ENCODE measurements around the gene DOCK2. TPM values are rescaled to one million over a fixed set of nuclear protein-coding genes. Genes with fewer than 3 reads are reported as not detected.

Gene DOCK2
- total and polyA plus RNA-seq, 9 of the 15 experiments (the other 6 are each of a cell fraction or from before 2014, with no cell fraction given) = 4.5 to 42.6 (median 20.5) TPM

DNA sequence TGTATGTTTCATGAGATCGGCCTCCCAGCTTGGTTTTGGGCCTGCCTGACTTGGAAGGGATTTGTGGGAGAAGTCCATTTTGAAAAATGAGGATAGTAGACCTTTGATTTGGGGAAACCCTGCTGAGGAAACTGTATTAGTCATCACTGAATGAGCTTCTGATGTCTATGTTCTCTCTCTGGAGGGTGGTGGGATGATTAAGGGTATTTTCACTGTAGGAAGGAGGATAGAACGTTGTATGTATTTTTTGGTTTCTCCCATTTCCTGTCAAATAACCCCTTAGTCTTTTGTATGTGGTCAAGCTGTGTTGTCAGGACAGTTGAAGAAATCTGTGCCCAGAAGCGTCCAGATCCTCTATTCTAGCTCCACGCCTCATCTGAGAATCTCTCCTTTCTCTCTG is 191.3 kb downstream of the DOCK2 start:
- Histone ChIP-seq H3K4me3 (no peak overlapping the region), H3K4me2 (ENCODE audit: insufficient read depth, low read length) (no peak overlapping the region), H4K20me1 (replicated peaks; ENCODE audit: control insufficient read depth, insufficient read depth, low read length) (no peaks in the 10 kb centered on the region), H3K36me3 (ENCODE audit: control insufficient read depth, insufficient read depth, low read length) (no peaks in the 10 kb centered on the region), H2AFZ (ENCODE audit: low read depth, low read length) (no peak overlapping the region), H3K27me3 (ENCODE audit: control insufficient read depth in 2 of 2, insufficient read depth in 2 of 2, low read length in 2 of 2) (no peaks in the 10 kb centered on the region; a peak in 1 of 5 replicates), H3K9me3 (replicated peaks; ENCODE audit: control insufficient read depth, insufficient read depth, low read depth, low read length) (no peaks in the 10 kb centered on the region), H3K27ac (ENCODE audit: extremely low read depth, low read depth, low read length) (no peak overlapping the region), H3K9ac (ENCODE audit: insufficient read depth in 1 of 2, low read depth in 2 of 2, low read length in 2 of 2) (no peak overlapping the region), H3K9me1 (ENCODE audit: control insufficient read depth, insufficient read depth, low read length) (no peaks in the 10 kb centered on the region), H3K4me1 (replicated peaks in 1 of 2; ENCODE audit: control insufficient read depth in 2 of 2, insufficient read depth in 2 of 2, low read length in 2 of 2) (no peaks in the 10 kb centered on the region), H3K79me2 (ENCODE audit: control insufficient read depth, insufficient read depth, low read length) (no peaks in the 10 kb centered on the region)
- BruUV-seq (replicated peaks) = no TSS peak
- ChIA-PET POLR2A (interaction anchor here (0.9 kb wide), 1 partner anchor 106 kb away, joined by 3 read pairs; no protein-coding TSS in a partner anchor), CTCF (ENCODE audit: low intra/inter-chr PET ratio) (no interaction called here)
- 20% methylated on average over 4 of the region's 4 CpGs for WGBS (ENCODE audit: insufficient coverage, low coverage, missing lambda C conversion rate)
- ATAC-seq (no peak), FAIRE-seq (no peak), DNase-seq (ENCODE audit: extremely low read depth in 1 of 4, low spot score in 3 of 4) (no peak)
- intact Hi-C loops (cut with micrococcal nuclease) = no loop called here
- in situ Hi-C loops (cut with MboI) = no loop called here
- TF ChIP-seq, protein P1, sequence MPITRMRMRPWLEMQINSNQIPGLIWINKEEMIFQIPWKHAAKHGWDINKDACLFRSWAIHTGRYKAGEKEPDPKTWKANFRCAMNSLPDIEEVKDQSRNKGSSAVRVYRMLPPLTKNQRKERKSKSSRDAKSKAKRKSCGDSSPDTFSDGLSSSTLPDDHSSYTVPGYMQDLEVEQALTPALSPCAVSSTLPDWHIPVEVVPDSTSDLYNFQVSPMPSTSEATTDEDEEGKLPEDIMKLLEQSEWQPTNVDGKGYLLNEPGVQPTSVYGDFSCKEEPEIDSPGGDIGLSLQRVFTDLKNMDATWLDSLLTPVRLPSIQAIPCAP (CRISPR knock-in tag; IDR thresholded peaks at IDR 0.05; ENCODE audit: borderline replicate concordance) = no peak
- TF ChIP-seq ZKSCAN1 (IDR thresholded peaks at IDR 0.05; ENCODE audit: low read depth, low read length) = no peak
- TF ChIP-seq ESRRB (CRISPR knock-in tag; IDR thresholded peaks at IDR 0.05; ENCODE audit: borderline replicate concordance) = no peak
- TF ChIP-seq, protein P2, sequence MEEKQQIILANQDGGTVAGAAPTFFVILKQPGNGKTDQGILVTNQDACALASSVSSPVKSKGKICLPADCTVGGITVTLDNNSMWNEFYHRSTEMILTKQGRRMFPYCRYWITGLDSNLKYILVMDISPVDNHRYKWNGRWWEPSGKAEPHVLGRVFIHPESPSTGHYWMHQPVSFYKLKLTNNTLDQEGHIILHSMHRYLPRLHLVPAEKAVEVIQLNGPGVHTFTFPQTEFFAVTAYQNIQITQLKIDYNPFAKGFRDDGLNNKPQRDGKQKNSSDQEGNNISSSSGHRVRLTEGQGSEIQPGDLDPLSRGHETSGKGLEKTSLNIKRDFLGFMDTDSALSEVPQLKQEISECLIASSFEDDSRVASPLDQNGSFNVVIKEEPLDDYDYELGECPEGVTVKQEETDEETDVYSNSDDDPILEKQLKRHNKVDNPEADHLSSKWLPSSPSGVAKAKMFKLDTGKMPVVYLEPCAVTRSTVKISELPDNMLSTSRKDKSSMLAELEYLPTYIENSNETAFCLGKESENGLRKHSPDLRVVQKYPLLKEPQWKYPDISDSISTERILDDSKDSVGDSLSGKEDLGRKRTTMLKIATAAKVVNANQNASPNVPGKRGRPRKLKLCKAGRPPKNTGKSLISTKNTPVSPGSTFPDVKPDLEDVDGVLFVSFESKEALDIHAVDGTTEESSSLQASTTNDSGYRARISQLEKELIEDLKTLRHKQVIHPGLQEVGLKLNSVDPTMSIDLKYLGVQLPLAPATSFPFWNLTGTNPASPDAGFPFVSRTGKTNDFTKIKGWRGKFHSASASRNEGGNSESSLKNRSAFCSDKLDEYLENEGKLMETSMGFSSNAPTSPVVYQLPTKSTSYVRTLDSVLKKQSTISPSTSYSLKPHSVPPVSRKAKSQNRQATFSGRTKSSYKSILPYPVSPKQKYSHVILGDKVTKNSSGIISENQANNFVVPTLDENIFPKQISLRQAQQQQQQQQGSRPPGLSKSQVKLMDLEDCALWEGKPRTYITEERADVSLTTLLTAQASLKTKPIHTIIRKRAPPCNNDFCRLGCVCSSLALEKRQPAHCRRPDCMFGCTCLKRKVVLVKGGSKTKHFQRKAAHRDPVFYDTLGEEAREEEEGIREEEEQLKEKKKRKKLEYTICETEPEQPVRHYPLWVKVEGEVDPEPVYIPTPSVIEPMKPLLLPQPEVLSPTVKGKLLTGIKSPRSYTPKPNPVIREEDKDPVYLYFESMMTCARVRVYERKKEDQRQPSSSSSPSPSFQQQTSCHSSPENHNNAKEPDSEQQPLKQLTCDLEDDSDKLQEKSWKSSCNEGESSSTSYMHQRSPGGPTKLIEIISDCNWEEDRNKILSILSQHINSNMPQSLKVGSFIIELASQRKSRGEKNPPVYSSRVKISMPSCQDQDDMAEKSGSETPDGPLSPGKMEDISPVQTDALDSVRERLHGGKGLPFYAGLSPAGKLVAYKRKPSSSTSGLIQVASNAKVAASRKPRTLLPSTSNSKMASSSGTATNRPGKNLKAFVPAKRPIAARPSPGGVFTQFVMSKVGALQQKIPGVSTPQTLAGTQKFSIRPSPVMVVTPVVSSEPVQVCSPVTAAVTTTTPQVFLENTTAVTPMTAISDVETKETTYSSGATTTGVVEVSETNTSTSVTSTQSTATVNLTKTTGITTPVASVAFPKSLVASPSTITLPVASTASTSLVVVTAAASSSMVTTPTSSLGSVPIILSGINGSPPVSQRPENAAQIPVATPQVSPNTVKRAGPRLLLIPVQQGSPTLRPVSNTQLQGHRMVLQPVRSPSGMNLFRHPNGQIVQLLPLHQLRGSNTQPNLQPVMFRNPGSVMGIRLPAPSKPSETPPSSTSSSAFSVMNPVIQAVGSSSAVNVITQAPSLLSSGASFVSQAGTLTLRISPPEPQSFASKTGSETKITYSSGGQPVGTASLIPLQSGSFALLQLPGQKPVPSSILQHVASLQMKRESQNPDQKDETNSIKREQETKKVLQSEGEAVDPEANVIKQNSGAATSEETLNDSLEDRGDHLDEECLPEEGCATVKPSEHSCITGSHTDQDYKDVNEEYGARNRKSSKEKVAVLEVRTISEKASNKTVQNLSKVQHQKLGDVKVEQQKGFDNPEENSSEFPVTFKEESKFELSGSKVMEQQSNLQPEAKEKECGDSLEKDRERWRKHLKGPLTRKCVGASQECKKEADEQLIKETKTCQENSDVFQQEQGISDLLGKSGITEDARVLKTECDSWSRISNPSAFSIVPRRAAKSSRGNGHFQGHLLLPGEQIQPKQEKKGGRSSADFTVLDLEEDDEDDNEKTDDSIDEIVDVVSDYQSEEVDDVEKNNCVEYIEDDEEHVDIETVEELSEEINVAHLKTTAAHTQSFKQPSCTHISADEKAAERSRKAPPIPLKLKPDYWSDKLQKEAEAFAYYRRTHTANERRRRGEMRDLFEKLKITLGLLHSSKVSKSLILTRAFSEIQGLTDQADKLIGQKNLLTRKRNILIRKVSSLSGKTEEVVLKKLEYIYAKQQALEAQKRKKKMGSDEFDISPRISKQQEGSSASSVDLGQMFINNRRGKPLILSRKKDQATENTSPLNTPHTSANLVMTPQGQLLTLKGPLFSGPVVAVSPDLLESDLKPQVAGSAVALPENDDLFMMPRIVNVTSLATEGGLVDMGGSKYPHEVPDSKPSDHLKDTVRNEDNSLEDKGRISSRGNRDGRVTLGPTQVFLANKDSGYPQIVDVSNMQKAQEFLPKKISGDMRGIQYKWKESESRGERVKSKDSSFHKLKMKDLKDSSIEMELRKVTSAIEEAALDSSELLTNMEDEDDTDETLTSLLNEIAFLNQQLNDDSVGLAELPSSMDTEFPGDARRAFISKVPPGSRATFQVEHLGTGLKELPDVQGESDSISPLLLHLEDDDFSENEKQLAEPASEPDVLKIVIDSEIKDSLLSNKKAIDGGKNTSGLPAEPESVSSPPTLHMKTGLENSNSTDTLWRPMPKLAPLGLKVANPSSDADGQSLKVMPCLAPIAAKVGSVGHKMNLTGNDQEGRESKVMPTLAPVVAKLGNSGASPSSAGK (IDR thresholded peaks at IDR 0.05) = no peak
- no peak for TF ChIP-seq ZNF384 (IDR thresholded peaks at IDR 0.05; ENCODE audit: low read depth, low read length)
- no peak for TF ChIP-seq TSC22D4 (tag; IDR thresholded peaks at IDR 0.05)
- TF ChIP-seq PRMT5 (CRISPR knock-in tag; IDR thresholded peaks at IDR 0.05) = no peak
- no peak for TF ChIP-seq ZBTB1 (CRISPR knock-in tag; IDR thresholded peaks at IDR 0.05; ENCODE audit: borderline replicate concordance, low read depth)

Data from K562 (cell line).